NT2/D1 (cell line): ENCODE results near the gene CASP10.

Experiments
- DNase-seq: peaks from one replicate; pipeline ENCODE4 v3.0.0-alpha.2; 2011; ENCODE audit warnings: low read depth, low spot score
- H3K27me3 ChIP-seq: 2 replicates; pipeline ENCODE4 v1.6.0; 2011; ENCODE audit warnings: mild to moderate bottlenecking; ENCODE audit not compliant: insufficient read length, insufficient read depth
- H3K36me3 ChIP-seq: 2 replicates; pipeline ENCODE4 v1.6.1; 2011; ENCODE audit warnings: mild to moderate bottlenecking, low read length, mixed read lengths; ENCODE audit not compliant: insufficient read depth, insufficient read length
- H3K4me1 ChIP-seq: 2 replicates; pipeline ENCODE4 v1.5.1; 2011; ENCODE audit not compliant: insufficient read depth, insufficient read length
- H3K4me3 ChIP-seq: 2 replicates; pipeline ENCODE4 v1.5.1; 2011; ENCODE audit warnings: low read depth; ENCODE audit not compliant: insufficient read length
- H3K9ac ChIP-seq: 2 replicates; pipeline ENCODE4 v1.6.0; 2011; ENCODE audit warnings: low read depth; ENCODE audit not compliant: insufficient read length
- H3K9me3 ChIP-seq: 2 replicates; pipeline ENCODE4 v1.5.1; 2011; ENCODE audit warnings: mild to moderate bottlenecking, low read length; ENCODE audit not compliant: insufficient read depth
- SUZ12 ChIP-seq: IDR thresholded peaks from 2 replicates; pipeline ENCODE4 v1.6.1; 2011; ENCODE audit not compliant: insufficient read length, insufficient read depth; ENCODE audit errors: extremely low read depth
- YY1 ChIP-seq: IDR thresholded peaks from 2 replicates; pipeline ENCODE4 v1.6.1; 2011; ENCODE audit not compliant: insufficient read length, insufficient read depth
- ZNF274 ChIP-seq: IDR thresholded peaks from 2 replicates; pipeline ENCODE4 v1.6.1; 2011; ENCODE audit warnings: mild to moderate bottlenecking, low read depth, low read length

Gene CASP10

GRCh38 chr2:201201371-201201770, 18.4 kb downstream of the CASP10 start:
- H3K36me3 ChIP-seq, result peaks cover under 1% of the 10 kb centered on the region
- DNase-seq, result no peak
- H3K9me3 ChIP-seq, result no peaks in the 10 kb centered on the region
- no peak overlapping the region for H3K4me3 ChIP-seq
- no peak for TF ChIP-seq YY1
- no peak for TF ChIP-seq SUZ12
- no peak for TF ChIP-seq ZNF274
- no peaks in the 10 kb centered on the region for H3K4me1 ChIP-seq
- no peaks in the 10 kb centered on the region for H3K27me3 ChIP-seq
- H3K9ac ChIP-seq, result no peak overlapping the region

- H3K36me3 ChIP-seq, result no peaks in the 10 kb centered on the region
- H3K9me3 ChIP-seq, result no peaks in the 10 kb centered on the region
- no peak overlapping the region for H3K9ac ChIP-seq
- H3K27me3 ChIP-seq, result no peaks in the 10 kb centered on the region
- H3K4me3 ChIP-seq, result no peak overlapping the region
- DNase-seq, result no peak
- H3K4me1 ChIP-seq, result no peaks in the 10 kb centered on the region
- TF ChIP-seq YY1 (no peak), ZNF274 (no peak), SUZ12 (no peak)
Observed at GRCh38 chr2:201203916-201204654, 21.1 kb downstream of the CASP10 start.

GRCh38 chr2:201204655-201205514, 21.9 kb downstream of the CASP10 start:
- no peaks in the 10 kb centered on the region for H3K36me3 ChIP-seq
- no peaks in the 10 kb centered on the region for H3K4me1 ChIP-seq
- no peak overlapping the region for H3K4me3 ChIP-seq
- H3K27me3 ChIP-seq, result no peaks in the 10 kb centered on the region
- TF ChIP-seq YY1 (no peak), ZNF274 (no peak), SUZ12 (no peak)
- H3K9me3 ChIP-seq, result no peaks in the 10 kb centered on the region
- H3K9ac ChIP-seq, result no peak overlapping the region
- no peak for DNase-seq

GRCh38 chr2:201205515-201205849, 22.5 kb downstream of the CASP10 start:
- Histone ChIP-seq H3K36me3 (no peaks in the 10 kb centered on the region), H3K9ac (no peak overlapping the region), H3K4me3 (no peak overlapping the region), H3K9me3 (no peaks in the 10 kb centered on the region), H3K27me3 (no peaks in the 10 kb centered on the region), H3K4me1 (no peaks in the 10 kb centered on the region)
- TF ChIP-seq ZNF274, result no peak
- DNase-seq, result no peak

- no peaks in the 10 kb centered on the region for H3K36me3 ChIP-seq
- no peak for DNase-seq
Observed at GRCh38 chr2:201208563-201209252, 25.8 kb downstream of the CASP10 start.

GRCh38 chr2:201215963-201216362, 33.0 kb downstream of the CASP10 start:
- no peaks in the 10 kb centered on the region for H3K27me3 ChIP-seq
- H3K9me3 ChIP-seq, result peaks cover 5% of the 10 kb centered on the region; the same call in 1 of the 2 replicates
- TF ChIP-seq ZNF274, result no peak
- TF ChIP-seq YY1, result no peak
- TF ChIP-seq SUZ12, result no peak
- no peaks in the 10 kb centered on the region for H3K4me1 ChIP-seq
- H3K9ac ChIP-seq, result no peak overlapping the region
- no peak overlapping the region for H3K4me3 ChIP-seq
- no peak for DNase-seq
- peaks cover 5% of the 10 kb centered on the region for H3K36me3 ChIP-seq

More at GRCh38 chr2:201208563-201209252, 25.8 kb downstream of the CASP10 start:
- Histone ChIP-seq H3K4me3 (no peak overlapping the region), H3K9ac (no peak overlapping the region), H3K4me1 (no peaks in the 10 kb centered on the region), H3K27me3 (no peaks in the 10 kb centered on the region), H3K9me3 (no peaks in the 10 kb centered on the region)
- no peak for TF ChIP-seq SUZ12

- Histone ChIP-seq H3K4me3 (no peak overlapping the region), H3K36me3 (peaks cover 5% of the 10 kb centered on the region), H3K27me3 (no peaks in the 10 kb centered on the region), H3K4me1 (no peaks in the 10 kb centered on the region), H3K9me3 (peaks cover 5% of the 10 kb centered on the region; the same call in 1 of the 2 replicates), H3K9ac (no peak overlapping the region)
- DNase-seq, result no peak
- no peak for TF ChIP-seq SUZ12
Observed at GRCh38 chr2:201216918-201217317, 34.0 kb downstream of the CASP10 start.
